ENCODE measurements around the gene SLIT3. TPM values are rescaled to one million over a fixed set of nuclear protein-coding genes. Genes with fewer than 3 reads are reported as not detected.

SLIT3 gene
- total RNA-seq, 4 donors from 2014 or later, result 46.3 to 89.0 (median 68.0) TPM

- ATAC-seq (ENCODE audit: low FRiP score), result no peak
- no peak for TF ChIP-seq CTCF (IDR thresholded peaks at IDR 0.05)
- no peak for DNase-seq (ENCODE audit: low spot score)
These were observed 75.0 kb downstream of the SLIT3 start for GRCh38 chr5:169225830-169226356.

- no peak for TF ChIP-seq CTCF (IDR thresholded peaks at IDR 0.05)
- no peak for DNase-seq (ENCODE audit: low spot score)
- ATAC-seq (ENCODE audit: low FRiP score), result peak; percentile 83
These were observed 77.4 kb downstream of the SLIT3 start for GRCh38 chr5:169223595-169223953.

- peak; percentile 3 for ATAC-seq (ENCODE audit: low FRiP score)
These were observed 77.9 kb downstream of the SLIT3 start for GRCh38 chr5:169222934-169223594.

GRCh38 chr5:169221519-169221918 lies 79.4 kb downstream of the SLIT3 start:
- ATAC-seq (ENCODE audit: low FRiP score) (no peak), DNase-seq (ENCODE audit: low spot score) (no peak)
- no peak for TF ChIP-seq CTCF (IDR thresholded peaks at IDR 0.05)

More at GRCh38 chr5:169222934-169223594, 77.9 kb downstream of the SLIT3 start:
- no peak for DNase-seq (ENCODE audit: low spot score)
- no peak for TF ChIP-seq CTCF (IDR thresholded peaks at IDR 0.05)

GRCh38 chr5:169219961-169220360 lies 81.0 kb downstream of the SLIT3 start:
- TF ChIP-seq CTCF (IDR thresholded peaks at IDR 0.05), result no peak
- DNase-seq (ENCODE audit: low spot score) (no peak), ATAC-seq (ENCODE audit: low FRiP score) (no peak)

- ATAC-seq (ENCODE audit: low FRiP score) (no peak), DNase-seq (ENCODE audit: low spot score) (no peak)
- TF ChIP-seq CTCF (IDR thresholded peaks at IDR 0.05), result no peak
These were observed 81.6 kb downstream of the SLIT3 start for GRCh38 chr5:169219351-169219750.

GRCh38 chr5:169218861-169219260 lies 82.1 kb downstream of the SLIT3 start:
- no peak for TF ChIP-seq CTCF (IDR thresholded peaks at IDR 0.05)
- ATAC-seq (ENCODE audit: low FRiP score) (no peak), DNase-seq (ENCODE audit: low spot score) (no peak)

Measured in omental fat pad (tissue), 4 donors.